A549 (cell line): ENCODE data around the gene CPLANE2. TPM values are rescaled to one million over a fixed set of nuclear protein-coding genes. Genes with fewer than 3 reads are reported as not detected.
"Not testable (repeated sequence)": the region's sequence is repeated elsewhere in the genome, so short reads cannot be mapped to it uniquely, and the experiment has no call there.

ENCODE experiments used
- ATAC-seq, 2 experiments: fragments of 200-7000 bp in 1 of 2; fragments of >200 bp in 1 of 2; cut with Nextera tagmentation in 1 of 2; cut with Tn5 transposase in 1 of 2; 3 replicates each; pipeline versions ENCODE4 v1.8.0 to v1.9.1; 2018 to 2020; ENCODE audit warnings: mild to moderate bottlenecking in 1 of 2, moderate library complexity in 1 of 2
- CTCF ChIA-PET: fragments of 300-600 bp; sonication (Branson Sonifier 250); formaldehyde crosslinking; extraction: SDS; loops from one replicate; lab custom pipeline; 2021; ENCODE audit warnings: antibody characterized with exemption, inconsistent platforms; lab: Yijun Ruan, JAX
- POLR2A ChIA-PET: fragments of 350-600 bp; formaldehyde crosslinking; extraction: SDS; loops from one replicate; lab custom pipeline; 2021; ENCODE audit warnings: antibody characterized with exemption, inconsistent platforms; lab: Yijun Ruan, JAX
- DNase-seq, 2 experiments: peaks; one replicate each; pipeline versions ENCODE4 v3.0.0 to v3.0.0-alpha.2; 2011 to 2016; ENCODE audit warnings: low read depth in 1 of 2, low spot score in 1 of 2
- FAIRE-seq: peaks from 2 replicates; lab custom pipeline; 2011; peaks lifted over from hg19 to GRCh38; lab: Jason Lieb, UNC
- H3K27ac ChIP-seq, 2 experiments: fragments of >200 bp; sonication (Bioruptor Twin); formaldehyde crosslinking; 3 replicates each; pipeline ENCODE4 v1.5.1; 2016 to 2017
- H3K4me1 ChIP-seq: fragments of >200 bp; sonication (Bioruptor Twin); formaldehyde crosslinking; 3 replicates; pipeline ENCODE4 v1.6.1; 2016
- H3K4me2 ChIP-seq: fragments of >200 bp; sonication (Bioruptor Twin); formaldehyde crosslinking; 3 replicates; pipeline ENCODE4 v1.6.1; 2016
- H3K4me3 ChIP-seq: fragments of >200 bp; sonication (Bioruptor Twin); formaldehyde crosslinking; 3 replicates; pipeline ENCODE4 v1.5.1; 2016
- H3K9me3 ChIP-seq: fragments of >200 bp; sonication (Bioruptor Twin); formaldehyde crosslinking; 3 replicates; pipeline ENCODE4 v1.6.1; 2016
- ATOH8 ChIP-seq: fragments of 250-450 bp; sonication (Bioruptor Pico); IDR thresholded peaks from 2 replicates; pipeline ENCODE4 v1.5.0; 2020; ENCODE audit warnings: low read depth, mild to moderate bottlenecking, moderate library complexity
- BCL3 ChIP-seq: fragments of >200 bp; sonication (Bioruptor Twin); formaldehyde crosslinking; IDR thresholded peaks from 3 replicates; pipeline ENCODE4 v1.6.1; 2016
- CEBPB ChIP-seq, 2 experiments: fragments of >200 bp in 1 of 2; sonication (Bioruptor Twin) in 1 of 2; formaldehyde crosslinking in 1 of 2; IDR thresholded peaks; 2 replicates each; pipeline ENCODE4 v1.6.1; 2012 to 2016
- E2F6 ChIP-seq: IDR thresholded peaks from 2 replicates; pipeline ENCODE4 v1.6.1; 2012; ENCODE audit warnings: low read depth, borderline replicate concordance
- EHF ChIP-seq: fragments of 250-450 bp; sonication (Bioruptor Pico); IDR thresholded peaks from 2 replicates; pipeline ENCODE4 v1.5.0; 2020; ENCODE audit warnings: mild to moderate bottlenecking
- ESRRA ChIP-seq: fragments of 150-350 bp; IDR thresholded peaks from 2 replicates; pipeline ENCODE4 v1.6.1; 2014; ENCODE audit warnings: mild to moderate bottlenecking, low read length, borderline replicate concordance
- FOSB ChIP-seq: fragments of 250-450 bp; sonication (Bioruptor Pico); IDR thresholded peaks from 2 replicates; pipeline ENCODE4 v1.5.0; 2020; ENCODE audit warnings: mild to moderate bottlenecking, moderate library complexity
- GATA3 ChIP-seq: IDR thresholded peaks from 2 replicates; pipeline ENCODE4 v1.6.1; 2012; ENCODE audit warnings: borderline replicate concordance
- HDAC2 ChIP-seq: fragments of 200-600 bp; sonication (generic); IDR thresholded peaks from 2 replicates; pipeline ENCODE4 v1.6.1; 2016
- MAFK ChIP-seq: fragments of 450-650 bp; IDR thresholded peaks from 2 replicates; pipeline ENCODE4 v1.6.1; 2014; ENCODE audit not compliant: partially characterized antibody
- MAZ ChIP-seq: fragments of 150-350 bp; IDR thresholded peaks from 2 replicates; pipeline ENCODE4 v1.6.1; 2014; ENCODE audit warnings: antibody characterized with exemption, low read depth, low read length, borderline replicate concordance
- POLR2A ChIP-seq: IDR thresholded peaks from 2 replicates; pipeline ENCODE4 v1.6.1; 2012; ENCODE audit warnings: mild to moderate bottlenecking, low read length
- POLR2AphosphoS2 ChIP-seq: conservative IDR thresholded peaks from 2 replicates; pipeline ENCODE4 v1.6.1; 2012; ENCODE audit warnings: low read length, improper control_type of control experiment, inconsistent platforms
- RFX5 ChIP-seq: fragments of 450-650 bp; IDR thresholded peaks from 2 replicates; pipeline ENCODE4 v1.7.1; 2014; ENCODE audit warnings: antibody characterized with exemption, mild to moderate bottlenecking, moderate library complexity
- TFCP2L1 ChIP-seq: fragments of 250-450 bp; sonication (Bioruptor Pico); IDR thresholded peaks from 2 replicates; pipeline ENCODE4 v1.5.0; 2021; ENCODE audit warnings: mild to moderate bottlenecking
- ZC3H11A ChIP-seq: fragments of 450-650 bp; IDR thresholded peaks from 2 replicates; pipeline ENCODE4 v1.6.1; 2014; ENCODE audit warnings: antibody characterized with exemption, mild to moderate bottlenecking
- ZFP36 ChIP-seq: fragments of 450-650 bp; IDR thresholded peaks from 2 replicates; pipeline ENCODE4 v1.6.1; 2014; ENCODE audit warnings: borderline replicate concordance; ENCODE audit not compliant: partially characterized antibody
- ZSCAN20 ChIP-seq: fragments of 250-450 bp; sonication (Bioruptor Pico); IDR thresholded peaks from 2 replicates; pipeline ENCODE4 v1.8.0; 2022; ENCODE audit warnings: mild to moderate bottlenecking, moderate library complexity
- WGBS: methylation state at CpG from one replicate; pipeline ENCODE4 v1.1.6; 2017; ENCODE audit errors: missing lambda C conversion rate; 5-methylcytosine and 5-hydroxymethylcytosine counted together
- polyA plus RNA-seq, 4 experiments: library from polyadenylated mRNA; depleted of rRNA in 3 of 4; stranded (reverse); fragments of >200 nt; fragmentation: RNase III in 1 of 4; extraction: RNeasy Plus Mini Kit Qiagen cat#74134 plus additional on column Dnase treatment in 1 of 4; gene quantifications; 2 replicates in 3 of 4; 3 replicates in 1 of 4; pipeline ENCODE4 v1.2.3, GENCODE V29; 2011 to 2017

Gene CPLANE2
- polyA plus RNA-seq, 2 of the 4 experiments (the other 2 are of a cell fraction), result 2.4 to 3.7 TPM

- ATAC-seq (peak in 1 of 2 experiments; percentile 56; a peak in 3 of 6 replicates), FAIRE-seq (no peak), DNase-seq (peak; percentile 24 to 58)
- peak overlapping the region; percentile 94 for H3K4me2 ChIP-seq
- H3K27ac ChIP-seq, result no peak overlapping the region
- ChIA-PET CTCF (no interaction called here), POLR2A (interaction anchor here (1.8 kb wide), 1 partner anchor 10 kb away, joined by 29 read pairs; no protein-coding TSS in a partner anchor)
- H3K9me3 ChIP-seq, result no peaks in the 10 kb centered on the region
- peaks cover 5% of the 10 kb centered on the region; the same call in 2 of the 3 replicates for H3K4me1 ChIP-seq
- no peak overlapping the region for H3K4me3 ChIP-seq
- TF ChIP-seq MAFK (no peak), GATA3 (no peak), HDAC2 (no peak), ESRRA (no peak), ATOH8 (CRISPR knock-in tag) (no peak), CEBPB (IDR thresholded peaks at IDR 0.05) (no peak), MAZ (no peak), POLR2AphosphoS2 (no peak), TFCP2L1 (CRISPR knock-in tag) (no peak), EHF (CRISPR knock-in tag) (no peak), RFX5 (no peak), E2F6 (no peak), BCL3 (no peak), POLR2A (no peak), ZSCAN20 (CRISPR knock-in tag) (no peak)
- WGBS, result 71% methylated on average over 26 of the region's 33 CpGs
Measured at GRCh38 chr1:16215882-16216753, 20.9 kb downstream of the CPLANE2 start.

GRCh38 chr1:16215240-16215639, 21.7 kb downstream of the CPLANE2 start:
- H3K4me1 ChIP-seq, POLR2A ChIA-PET, FAIRE-seq, H3K4me3 ChIP-seq, DNase-seq, CTCF ChIA-PET, H3K4me2 ChIP-seq, H3K9me3 ChIP-seq, H3K27ac ChIP-seq, ATAC-seq: not testable (repeated sequence)
- WGBS, result 94% methylated on average over 14 of the region's 14 CpGs
- TF ChIP-seq ZC3H11A, result peak; percentile 77

GRCh38 chr1:16213544-16213943, 23.4 kb downstream of the CPLANE2 start:
- DNase-seq, ATAC-seq, H3K4me2 ChIP-seq, H3K27ac ChIP-seq, FAIRE-seq, H3K4me3 ChIP-seq, H3K9me3 ChIP-seq, H3K4me1 ChIP-seq, POLR2A ChIA-PET: not testable (repeated sequence)
- CTCF ChIA-PET, result interaction anchor here (1.5 kb wide), 1 partner anchor 31 kb away, joined by 3 read pairs; no protein-coding TSS in a partner anchor
- 80% methylated on average over 3 of the region's 3 CpGs for WGBS
- peak; percentile 38; the same call in 1 of the 2 replicates for TF ChIP-seq ZC3H11A

GRCh38 chr1:16213013-16213412, 24.0 kb downstream of the CPLANE2 start:
- H3K4me2 ChIP-seq, result no peak overlapping the region
- peaks cover 12% of the 10 kb centered on the region for H3K4me1 ChIP-seq
- ATAC-seq (no peak), DNase-seq (no peak), FAIRE-seq (no peak)
- no peaks in the 10 kb centered on the region for H3K9me3 ChIP-seq
- TF ChIP-seq ZFP36 (peak; percentile 68), FOSB (CRISPR knock-in tag) (no peak)
- 40% methylated on average over 3 of the region's 3 CpGs for WGBS
- ChIA-PET CTCF (interaction anchor here (1.0 to 1.5 kb wide), 2 partner anchors 29 to 32 kb away, joined by 3 read pairs; no protein-coding TSS in a partner anchor), POLR2A (no interaction called here)
- no peak overlapping the region for H3K4me3 ChIP-seq
- H3K27ac ChIP-seq, result no peak overlapping the region
